HepG2 (cell line): ENCODE results near the gene ATP6V0D1. TPM values are rescaled to one million over a fixed set of nuclear protein-coding genes. Genes with fewer than 3 reads are reported as not detected.

ENCODE experiments used
- AFF4 ChIP-seq: sonication (generic); formaldehyde crosslinking; IDR thresholded peaks from 2 replicates; pipeline ENCODE4 v1.4.0; 2020; ENCODE audit warnings: missing genetic modification reagents
- AGO2 ChIP-seq: fragments of 200-400 bp; formaldehyde crosslinking; optimal IDR thresholded peaks from 2 replicates; pipeline ENCODE3; 2017; ENCODE audit warnings: mild to moderate bottlenecking, low read depth, low read length, moderate library complexity
- ARID4A ChIP-seq: sonication (generic); formaldehyde crosslinking; IDR thresholded peaks from 2 replicates; pipeline ENCODE4 v1.5.0; 2020; ENCODE audit warnings: mild to moderate bottlenecking, missing genetic modification reagents, borderline replicate concordance
- ELF3 ChIP-seq: IDR thresholded peaks from 2 replicates; pipeline ENCODE4 v1.6.1; 2016; ENCODE audit warnings: missing genetic modification reagents, missing compliant biosample characterization
- FOXP1 ChIP-seq, 2 experiments: fragments of 450-650 bp in 1 of 2; IDR thresholded peaks; 2 replicates each; pipeline ENCODE4 v1.6.1; 2017 to 2018; ENCODE audit warnings: antibody characterized with exemption in 1 of 2
- GPN1 ChIP-seq: sonication (generic); formaldehyde crosslinking; IDR thresholded peaks from 2 replicates; pipeline ENCODE4 v1.5.1; 2020; ENCODE audit warnings: missing genetic modification reagents, borderline replicate concordance
- HDAC2 ChIP-seq: sonication (generic); formaldehyde crosslinking; IDR thresholded peaks from 2 replicates; pipeline ENCODE4 v1.4.0; 2020; ENCODE audit warnings: missing genetic modification reagents
- MTA1 ChIP-seq: sonication (generic); formaldehyde crosslinking; IDR thresholded peaks from 2 replicates; pipeline ENCODE4 v1.4.0; 2020; ENCODE audit warnings: missing genetic modification reagents, mild to moderate bottlenecking, borderline replicate concordance
- MTF1 ChIP-seq: sonication (generic); formaldehyde crosslinking; IDR thresholded peaks from 2 replicates; pipeline ENCODE4 v1.5.0; 2020; ENCODE audit warnings: missing genetic modification reagents
- NFRKB ChIP-seq: fragments of 450-650 bp; IDR thresholded peaks from 2 replicates; pipeline ENCODE4 v1.6.1; 2017
- PCBP1 ChIP-seq: fragments of 200-400 bp; formaldehyde crosslinking; IDR thresholded peaks from 2 replicates; pipeline ENCODE4 v1.6.1; 2017; ENCODE audit warnings: mild to moderate bottlenecking, low read depth, low read length, borderline replicate concordance
- ZBTB26 ChIP-seq: IDR thresholded peaks from 2 replicates; pipeline ENCODE4 v1.6.1; 2016; ENCODE audit warnings: missing compliant biosample characterization, missing genetic modification reagents, borderline replicate concordance
- ZBTB4 ChIP-seq: sonication (generic); formaldehyde crosslinking; IDR thresholded peaks from 2 replicates; pipeline ENCODE4 v1.4.0; 2020; ENCODE audit warnings: missing genetic modification reagents, mild to moderate bottlenecking, borderline replicate concordance
- ZBTB42 ChIP-seq: sonication (generic); formaldehyde crosslinking; IDR thresholded peaks from 2 replicates; pipeline ENCODE4 v1.5.0; 2020; ENCODE audit warnings: mild to moderate bottlenecking, missing genetic modification reagents
- ZMYM4 ChIP-seq: sonication (generic); formaldehyde crosslinking; IDR thresholded peaks from 2 replicates; pipeline ENCODE4 v1.8.1; 2023; ENCODE audit warnings: mild to moderate bottlenecking, missing genetic modification reagents
- ZNF83 ChIP-seq: sonication (generic); formaldehyde crosslinking; IDR thresholded peaks from 2 replicates; pipeline ENCODE4 v1.4.0; 2020; ENCODE audit warnings: missing genetic modification reagents, mild to moderate bottlenecking, borderline replicate concordance
- polyA plus RNA-seq, 8 experiments: library from polyadenylated mRNA; depleted of rRNA in 3 of 8; stranded (reverse) in 7 of 8; unstranded in 1 of 8; fragments of >200 nt; fragmentation: Illumina TruSeq in 4 of 8; extraction: Trizol in 4 of 8; gene quantifications; 2 replicates each; pipeline versions ENCODE4 v1.2.1 to v1.2.3, GENCODE V29; 2011 to 2016; ENCODE audit warnings: low read depth in 4 of 8, missing spikeins in 1 of 8, mixed read lengths in 1 of 8; ENCODE audit not compliant: insufficient read depth in 1 of 8
- total RNA-seq, 5 experiments: library from RNA; depleted of rRNA; stranded (reverse); fragments of >200 nt; fragmentation: Illumina TruSeq; extraction: Trizol; gene quantifications; 2 replicates each; pipeline ENCODE4 v1.2.3, GENCODE V29; 2016; ENCODE audit warnings: low read depth in 1 of 5

The ATP6V0D1 gene
- total and polyA plus RNA-seq, 2 of the 13 experiments (the other 11 are each of a cell fraction or from before 2014, with no cell fraction given): 51.1 to 61.3 TPM

- 0 out of 2 replicates have a peak, but pooled peaks have one; percentile 24 for TF ChIP-seq ARID4A (CRISPR knock-in tag)
- TF ChIP-seq AGO2: peak; percentile 20
- TF ChIP-seq ZBTB42: 0 out of 2 replicates have a peak, but pooled peaks have one; percentile 61
- TF ChIP-seq ZNF83 (CRISPR knock-in tag): 0 out of 2 replicates have a peak, but pooled peaks have one; percentile 30
- no peak for TF ChIP-seq AFF4 (CRISPR knock-in tag)
- peak; percentile 14; the same call in 1 of the 2 replicates for TF ChIP-seq MTA1
- no peak for TF ChIP-seq GPN1 (CRISPR knock-in tag)
- TF ChIP-seq ZBTB26 (CRISPR knock-in tag): no peak
- no peak for TF ChIP-seq FOXP1 (IDR thresholded peaks at IDR 0.05)
- TF ChIP-seq FOXP1 (CRISPR knock-in tag; IDR thresholded peaks at IDR 0.05): no peak
- no peak for TF ChIP-seq NFRKB
- TF ChIP-seq PCBP1: 0 out of 2 replicates have a peak, but pooled peaks have one; percentile 45
- no peak; the same call in 1 of the 2 replicates for TF ChIP-seq HDAC2
- TF ChIP-seq ELF3: no peak
- 0 out of 2 replicates have a peak, but pooled peaks have one; percentile 10 for TF ChIP-seq ZMYM4 (CRISPR knock-in tag)
- TF ChIP-seq ZBTB4: peak; percentile 80; the same call in 1 of the 2 replicates
- no peak for TF ChIP-seq MTF1 (CRISPR knock-in tag)
These were observed 48.6 kb upstream of the ATP6V0D1 start (continued) for GRCh38 chr16:67529582-67530012.
